AG10803 (cell line): ENCODE data around the gene CDKAL1.
"Not testable (repeated sequence)": the region's sequence is repeated elsewhere in the genome, so short reads cannot be mapped to it uniquely, and the experiment has no call there.

ENCODE experiments used
- DNase-seq: peaks from one replicate; pipeline ENCODE4 v3.0.0; 2010; ENCODE audit warnings: low read depth
- H3K4me3 ChIP-seq: 2 replicates; pipeline ENCODE4 v1.5.1; 2011; ENCODE audit warnings: mild to moderate bottlenecking, low read length, control low read depth
- CTCF ChIP-seq: conservative IDR thresholded peaks from 2 replicates; pipeline ENCODE4 v1.5.1; 2011; ENCODE audit warnings: mild to moderate bottlenecking, low read length, control low read depth, inconsistent platforms

CDKAL1 gene

GRCh38 chr6:20915626-20916025 lies 381.4 kb downstream of the CDKAL1 start:
- no peak overlapping the region for H3K4me3 ChIP-seq
- TF ChIP-seq CTCF, result no peak
- DNase-seq, result no peak

DNA sequence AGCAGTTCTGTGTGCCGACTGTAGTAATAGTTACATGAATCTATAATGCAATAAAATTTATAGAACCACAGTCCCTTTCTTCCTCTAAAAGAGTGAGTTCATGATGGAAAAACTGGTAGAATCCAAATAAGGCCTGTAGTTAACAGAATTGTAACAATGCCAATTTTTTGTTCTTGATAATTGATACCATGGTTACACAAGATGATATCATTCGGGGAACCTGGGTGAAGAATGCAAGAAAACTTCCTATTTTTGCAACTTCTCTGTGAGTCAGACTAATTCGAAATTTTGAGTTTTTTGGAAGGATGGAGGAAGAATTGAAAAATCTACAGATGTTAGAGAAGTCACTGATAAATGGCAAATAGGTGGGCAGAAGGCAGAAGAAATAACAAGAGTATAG lies 381.8 kb downstream of the CDKAL1 start:
- DNase-seq, result peak; percentile 58
- no peak for TF ChIP-seq CTCF
- H3K4me3 ChIP-seq, result no peak overlapping the region

DNA sequence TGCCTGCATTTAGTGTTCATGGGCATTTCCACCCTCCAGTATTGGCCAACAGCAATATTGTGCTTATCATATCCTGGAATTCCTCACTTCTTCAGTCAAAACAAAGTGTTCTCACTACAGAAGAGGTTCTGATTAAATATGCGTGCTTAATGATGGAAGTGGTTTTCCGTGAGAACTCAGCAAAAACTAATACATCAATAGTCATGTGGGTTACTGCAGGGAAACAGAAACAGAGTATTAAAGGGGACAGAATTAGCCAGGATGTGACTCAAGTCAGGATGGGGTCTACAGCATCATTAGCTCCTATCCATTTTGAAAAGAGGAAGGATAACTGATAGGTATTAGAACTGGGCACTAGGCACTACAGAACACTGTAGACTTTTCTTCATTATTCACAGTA lies 384.6 kb downstream of the CDKAL1 start:
- H3K4me3 ChIP-seq, result no peak overlapping the region
- no peak for TF ChIP-seq CTCF
- no peak for DNase-seq

DNA sequence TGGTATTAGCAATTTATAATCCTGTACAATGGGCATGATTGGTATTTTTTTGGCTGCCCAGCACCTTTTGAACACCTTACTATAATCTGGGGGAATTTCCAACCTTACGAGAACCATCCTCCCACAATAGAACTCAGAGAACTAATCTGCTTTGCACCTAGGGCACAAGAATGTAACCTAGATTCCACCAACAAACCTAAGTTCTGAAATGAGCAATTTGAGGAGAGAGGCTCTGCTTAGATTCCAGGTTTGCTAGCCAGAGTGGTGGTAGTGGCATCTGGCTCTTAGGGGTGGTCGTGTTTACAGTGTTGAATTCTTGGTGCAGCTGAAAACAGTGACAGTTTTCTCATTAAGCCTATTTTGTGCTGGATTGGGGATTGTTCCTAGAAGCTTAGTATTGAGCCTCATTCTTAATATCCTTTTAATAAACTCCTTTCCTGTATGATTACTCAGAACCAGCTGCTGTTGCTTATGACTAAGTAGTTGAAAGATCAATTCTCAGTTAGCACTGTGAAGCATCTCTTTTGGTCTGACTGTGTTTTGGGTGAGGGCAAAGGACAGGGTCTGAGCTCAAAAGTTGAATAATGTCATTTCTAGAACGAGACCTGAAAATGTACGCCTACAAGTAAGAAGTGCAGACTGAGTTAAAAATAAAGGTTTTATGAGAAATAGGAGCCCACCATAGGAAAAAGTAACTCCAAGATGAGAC lies 385.6 kb downstream of the CDKAL1 start:
- H3K4me3 ChIP-seq, result no peak overlapping the region
- no peak for TF ChIP-seq CTCF
- DNase-seq, result peak; percentile 15

GRCh38 chr6:20921578-20921977 lies 387.3 kb downstream of the CDKAL1 start:
- DNase-seq, result peak; percentile 72
- no peak overlapping the region for H3K4me3 ChIP-seq
- no peak for TF ChIP-seq CTCF

- TF ChIP-seq CTCF, result no peak
- H3K4me3 ChIP-seq, result no peak overlapping the region
- no peak for DNase-seq
These were observed 388.5 kb downstream of the CDKAL1 start for GRCh38 chr6:20922743-20923142.

GRCh38 chr6:20924094-20924493 lies 389.8 kb downstream of the CDKAL1 start:
- not testable (repeated sequence) for H3K4me3 ChIP-seq

More at GRCh38 chr6:20924094-20924493, 389.8 kb downstream of the CDKAL1 start:
- not testable (repeated sequence) for DNase-seq
